ENCODE data around the gene PRODH2.
"Not testable (repeated sequence)": the region's sequence is repeated elsewhere in the genome, so short reads cannot be mapped to it uniquely, and the experiment has no call there.

The PRODH2 gene

DNA sequence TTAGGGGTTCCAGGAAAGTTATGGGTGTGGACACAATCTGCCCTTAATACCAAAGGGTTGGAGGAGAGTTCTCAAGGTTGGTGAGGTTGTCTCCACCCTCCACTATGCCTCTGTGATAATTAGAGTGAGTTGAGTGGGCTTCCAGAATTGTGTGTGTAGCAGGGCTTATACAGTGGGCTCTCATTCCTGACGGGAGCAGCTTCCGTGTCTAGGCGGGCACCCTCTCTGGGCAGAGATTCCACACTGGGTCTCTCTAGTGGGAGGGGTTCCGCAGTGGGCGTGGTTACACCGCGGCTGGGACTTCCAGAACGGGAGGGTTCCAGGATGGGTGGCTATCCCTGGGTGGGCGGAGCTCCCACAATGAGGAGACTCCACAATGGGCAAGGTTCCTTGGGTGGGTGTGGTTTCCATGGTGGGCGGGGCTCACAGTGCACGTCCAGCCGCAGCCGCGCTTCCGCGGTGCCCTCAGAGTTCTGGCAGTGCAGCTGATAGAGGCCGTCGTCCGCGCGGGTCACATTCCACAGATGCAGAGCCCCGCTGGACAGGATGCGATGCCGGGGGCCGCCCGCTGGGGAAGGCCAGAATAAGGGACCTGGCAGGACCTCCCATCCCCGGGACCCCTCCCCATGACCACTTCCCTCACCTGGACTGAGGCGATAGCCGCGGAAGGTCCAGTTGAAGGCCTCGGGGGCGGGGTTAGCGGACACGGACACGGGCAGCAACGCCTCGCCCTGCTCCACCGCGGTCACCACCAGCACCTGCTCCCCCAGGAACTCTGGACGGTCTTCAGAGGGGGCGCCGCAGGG is 31.2 kb upstream of the PRODH2 start:
- no peak for DNase-seq

GRCh38 chr19:35842666-35843272 is 30.1 kb upstream of the PRODH2 start:
- DNase-seq = no peak

GRCh38 chr19:35841961-35842595 is 29.4 kb upstream of the PRODH2 start:
- DNase-seq = no peak

DNA sequence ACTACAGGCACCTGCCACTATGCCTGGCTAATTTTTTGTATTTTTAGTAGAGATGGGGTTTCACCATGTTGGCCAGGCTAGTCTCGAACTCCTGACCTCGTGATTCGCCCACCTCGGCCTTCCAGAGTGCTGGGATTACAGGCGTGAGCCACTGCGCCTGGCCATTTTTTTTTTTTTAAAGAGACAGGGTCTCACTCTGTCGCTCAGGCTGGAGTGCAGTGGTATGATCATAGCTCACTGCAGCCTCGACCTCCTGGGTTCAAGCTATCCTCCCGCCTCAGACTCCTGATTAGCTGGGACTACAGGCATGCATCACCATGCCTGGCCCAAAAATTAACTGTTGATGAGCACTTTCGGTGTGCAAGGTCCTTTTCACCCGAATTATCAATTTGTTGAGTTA is 23.5 kb upstream of the PRODH2 start:
- DNase-seq = not testable (repeated sequence)

DNA sequence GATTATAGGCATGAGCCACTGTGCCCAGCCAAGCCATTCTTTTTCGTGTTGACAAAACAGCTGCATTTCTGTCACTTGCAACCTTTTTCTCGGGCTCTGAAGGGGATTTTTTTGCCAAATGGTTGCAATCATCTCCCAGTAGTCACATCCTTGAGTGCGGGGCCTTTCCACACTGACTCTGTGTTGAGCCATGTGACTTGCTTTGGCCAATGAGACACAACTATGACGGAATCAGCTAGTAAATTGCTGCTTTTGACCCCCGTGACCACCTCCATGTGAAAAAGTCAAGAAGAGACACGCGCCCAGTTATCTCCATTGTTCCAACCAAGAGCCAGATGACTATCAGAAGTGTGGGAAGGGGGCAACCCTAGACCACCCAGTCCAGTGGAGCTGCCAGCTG is 21.3 kb upstream of the PRODH2 start:
- no peak for DNase-seq

- no peak for DNase-seq
Measured at GRCh38 chr19:35832054-35832453, 19.4 kb upstream of the PRODH2 start.

DNA sequence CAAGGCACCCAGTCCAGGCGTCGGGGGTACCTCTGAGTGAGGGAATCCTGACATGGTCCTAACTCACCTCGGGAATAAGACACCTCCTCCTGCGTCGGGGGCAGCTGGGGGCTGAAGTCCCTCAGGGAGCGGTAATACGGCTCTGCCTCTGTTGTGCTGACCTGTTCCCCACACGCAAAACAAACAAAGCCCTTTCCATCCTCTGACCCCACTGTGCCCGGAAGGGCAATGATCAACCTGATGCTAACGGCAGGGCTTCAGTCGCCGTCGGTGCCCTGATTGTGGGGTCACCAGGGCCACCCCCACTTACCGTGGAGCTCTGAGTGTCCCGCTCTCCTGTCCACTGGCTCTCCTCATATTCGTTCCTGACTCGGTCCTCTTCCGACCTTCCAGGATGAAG is 18.3 kb upstream of the PRODH2 start:
- no peak for DNase-seq

DNA sequence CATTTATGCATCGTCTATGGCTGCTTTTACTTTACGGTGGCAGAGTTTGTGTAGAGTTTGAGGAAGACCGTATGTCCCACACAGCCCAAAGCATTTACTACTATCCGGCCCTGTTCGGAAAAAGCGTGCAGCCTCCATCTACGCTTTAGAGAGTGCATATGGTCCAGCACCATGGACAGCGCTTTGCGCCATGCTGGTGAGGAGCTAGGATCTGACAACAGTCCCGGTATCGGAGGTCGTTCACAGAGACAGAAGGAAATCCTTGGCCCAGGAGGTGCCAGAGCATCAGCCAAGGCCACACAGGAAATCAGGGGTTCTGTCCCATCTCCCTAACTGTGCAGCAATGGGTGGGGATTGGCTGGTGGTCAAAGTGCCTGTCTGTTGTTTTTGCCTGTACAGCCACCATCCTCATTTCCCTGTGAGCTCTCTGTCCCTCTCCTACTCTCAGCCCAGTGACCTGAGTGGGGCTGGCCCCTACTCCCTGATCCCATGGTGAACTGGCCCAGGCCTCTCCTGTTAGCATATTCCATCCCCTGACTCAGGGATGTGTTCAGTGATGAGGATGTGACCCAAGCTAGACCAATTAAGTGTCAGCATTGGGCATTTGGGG is 16.2 kb upstream of the PRODH2 start:
- DNase-seq = peak in 5 of 6 experiments; percentile 16 to 55 (median 24)

DNA sequence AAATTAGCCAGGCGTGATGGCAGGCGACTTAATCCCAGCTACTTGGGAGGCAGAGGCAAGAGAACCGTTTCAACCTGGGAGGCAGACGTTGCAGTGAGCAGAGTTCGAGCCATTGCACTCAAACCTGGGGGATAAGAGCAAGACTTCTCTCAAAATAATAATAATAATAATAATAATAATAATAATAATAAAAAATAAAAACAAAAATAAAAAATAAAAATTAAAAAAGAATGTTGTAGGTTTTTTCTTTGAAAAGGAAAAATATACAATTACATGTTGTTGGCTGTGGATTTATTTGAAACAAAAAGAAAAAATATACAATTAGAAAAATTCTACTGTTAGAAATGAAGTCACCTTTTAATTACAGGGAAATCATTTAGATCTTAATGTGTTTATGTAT is 11.5 kb upstream of the PRODH2 start:
- DNase-seq = no peak

DNA sequence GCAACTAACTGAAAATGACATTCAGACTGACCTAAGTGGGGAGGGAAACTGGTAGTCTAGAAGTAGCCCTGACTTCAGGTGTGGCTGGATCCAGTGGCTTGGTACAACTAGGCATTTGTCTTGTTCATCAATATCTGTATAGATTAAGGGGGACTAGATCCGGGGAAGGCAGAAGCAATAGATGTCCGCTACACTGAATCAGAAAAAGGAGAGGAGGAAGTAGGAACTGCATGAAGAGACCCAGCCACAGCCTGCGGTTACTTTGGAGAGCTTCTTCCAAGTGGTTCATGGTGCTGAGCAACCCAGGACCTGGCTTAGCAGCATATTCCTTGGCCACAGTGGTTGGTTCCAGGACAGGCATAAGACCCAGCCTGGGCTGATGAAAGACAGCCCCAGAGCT is 9.9 kb upstream of the PRODH2 start:
- DNase-seq = no peak

DNA sequence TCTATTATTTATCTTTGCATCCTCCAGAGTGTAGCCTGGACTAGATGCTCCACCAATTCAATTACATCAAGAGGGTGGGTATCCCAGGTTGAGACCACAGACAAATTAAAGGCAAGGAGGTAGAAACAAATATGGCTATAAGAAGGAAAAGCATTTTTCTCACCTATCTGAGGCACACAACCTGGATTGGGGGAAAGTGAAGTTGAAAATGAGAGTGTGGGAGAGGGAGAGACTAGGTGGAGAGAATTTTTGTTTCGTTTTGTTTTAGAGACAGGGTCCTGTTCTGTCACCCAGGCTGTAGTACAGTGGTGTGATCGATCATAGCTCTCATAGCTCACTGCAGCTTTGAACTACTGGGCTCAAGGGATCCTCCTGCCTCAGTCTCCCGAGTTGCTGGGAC is 5.8 kb upstream of the PRODH2 start:
- no peak for DNase-seq

GRCh38 chr19:35816846-35817245 is 4.2 kb upstream of the PRODH2 start:
- DNase-seq = no peak

GRCh38 chr19:35816262-35816661 is 3.6 kb upstream of the PRODH2 start:
- no peak for DNase-seq

- no peak for DNase-seq
Measured at GRCh38 chr19:35813043-35813890, 622 bp upstream of the PRODH2 start.

- DNase-seq = no peak
Measured at GRCh38 chr19:35811317-35812219, 1.1 kb downstream of the PRODH2 start.

- no peak for DNase-seq
Measured at GRCh38 chr19:35807633-35808032, 5.0 kb downstream of the PRODH2 start.

DNA sequence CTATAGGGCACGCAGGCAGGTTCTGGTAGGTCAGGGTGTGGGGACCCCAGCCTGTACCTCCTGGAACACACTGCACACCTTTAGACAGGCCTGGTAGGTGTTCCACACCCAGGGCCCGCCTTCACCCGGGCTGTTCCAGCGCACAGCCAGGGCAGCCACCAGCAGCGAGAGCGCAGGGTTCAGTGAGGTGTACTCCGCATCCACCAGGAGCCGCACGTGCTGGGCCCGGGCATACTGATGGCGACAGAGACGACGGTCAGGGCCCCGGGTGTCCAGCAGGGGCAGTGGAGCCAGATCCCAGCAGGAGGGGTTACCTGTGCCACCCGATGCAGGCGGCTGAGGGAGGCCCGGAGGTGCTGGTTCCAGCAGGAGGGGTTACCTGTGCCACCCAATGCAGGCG is 6.0 kb downstream of the PRODH2 start:
- DNase-seq = no peak

DNA sequence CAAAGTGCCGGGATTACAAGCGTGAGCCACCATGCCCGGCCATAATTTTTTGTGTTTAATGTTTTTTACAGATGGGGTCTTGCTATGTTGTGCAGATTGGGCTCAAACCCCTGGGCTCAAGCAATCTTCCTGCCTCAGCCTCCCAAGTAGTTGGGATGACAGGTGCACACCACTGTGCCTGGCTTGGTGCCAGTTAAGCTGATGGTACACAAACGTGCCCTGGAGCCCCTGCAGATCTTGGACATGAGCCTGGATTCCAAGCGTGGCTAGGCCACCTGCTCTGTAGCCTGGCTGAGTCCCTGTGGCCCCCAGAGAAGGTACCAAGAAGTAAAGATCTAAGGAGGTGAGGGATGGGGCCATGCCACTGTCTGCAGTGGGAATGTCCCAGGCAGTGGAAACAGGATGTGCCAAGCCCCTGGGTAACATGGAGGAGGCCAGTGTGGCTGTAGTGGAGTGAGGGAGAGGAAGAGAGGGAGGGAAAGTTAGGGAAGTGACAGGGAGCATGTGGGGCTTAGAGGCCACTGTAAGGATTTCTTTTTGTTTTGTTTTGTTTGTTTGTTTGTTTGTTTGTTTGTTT is 7.0 kb downstream of the PRODH2 start:
- DNase-seq = no peak

DNA sequence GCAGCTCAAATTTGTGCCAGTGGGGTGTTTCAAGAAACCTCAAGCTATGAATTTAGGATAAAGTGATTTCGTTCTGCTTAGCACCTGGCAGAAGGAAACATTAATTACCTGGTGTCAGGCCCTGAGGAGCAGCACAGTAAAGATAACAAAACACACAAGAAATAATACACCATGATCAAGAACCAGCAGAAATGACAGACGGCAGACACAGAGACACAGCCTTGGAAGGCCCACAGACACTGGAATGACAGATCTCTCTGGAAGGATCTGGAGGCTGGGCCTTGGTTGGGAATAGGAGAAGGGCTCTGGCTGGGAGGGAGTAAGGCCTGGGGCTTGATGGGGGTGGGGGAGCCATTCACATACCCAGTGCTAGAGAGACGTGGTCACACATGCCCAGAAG is 10.8 kb downstream of the PRODH2 start:
- DNase-seq = no peak

- DNase-seq = no peak
Measured at GRCh38 chr19:35797663-35798062, 15.0 kb downstream of the PRODH2 start.
